ENCODE results near the gene NOD2. TPM values are rescaled to one million over a fixed set of nuclear protein-coding genes. Genes with fewer than 3 reads are reported as not detected.

The NOD2 gene
- total and polyA plus RNA-seq, 2 experiments from 2014 or later = 0.27 to 0.66 TPM

GRCh38 chr16:50722405-50722737 lies 29.0 kb downstream of the NOD2 start:
- Histone ChIP-seq H3F3A (replicated peaks; ENCODE audit: low read depth) (no peaks in the 10 kb centered on the region), H3K4me2 (no peak overlapping the region), H3K4me3 (no peak overlapping the region), H3K9me2 (ENCODE audit: insufficient read depth) (no peaks in the 10 kb centered on the region), H4K20me1 (replicated peaks; ENCODE audit: insufficient read depth) (no peaks in the 10 kb centered on the region), H3K79me2 (replicated peaks; ENCODE audit: insufficient read depth) (no peaks in the 10 kb centered on the region), H3K27me3 (ENCODE audit: insufficient read depth) (no peaks in the 10 kb centered on the region), H2AFZ (no peak overlapping the region), H3K27ac (ENCODE audit: low read depth) (no peak overlapping the region), H3K36me3 (ENCODE audit: insufficient read depth) (no peaks in the 10 kb centered on the region), H3K4me1 (ENCODE audit: insufficient read depth) (no peaks in the 10 kb centered on the region; the same call in 1 of the 2 replicates)
- Mint-ChIP-seq H3K36me3 (ENCODE audit: low read depth) (no peaks in the 10 kb centered on the region), H3K4me3 (no peak overlapping the region), H3K4me1 (peaks cover 15% of the 10 kb centered on the region), H3K27me3 (ENCODE audit: insufficient read depth, low read depth, poor library complexity) (peaks cover 8% of the 10 kb centered on the region), H3K27ac (no peak overlapping the region), H3K9me3 (peaks cover 2% of the 10 kb centered on the region; the same call in 1 of the 3 replicates)
- no peak for ATAC-seq
- DNase-seq (ENCODE audit: low spot score) = no peak
- no peak for TF ChIP-seq REST (IDR thresholded peaks at IDR 0.05; ENCODE audit: unreplicated experiment)
- no peak for TF ChIP-seq JUNB (IDR thresholded peaks at IDR 0.05; ENCODE audit: unreplicated experiment)
- TF ChIP-seq EZH2phosphoT487 (IDR thresholded peaks at IDR 0.05; ENCODE audit: unreplicated experiment) = no peak

GRCh38 chr16:50722960-50723359 lies 29.6 kb downstream of the NOD2 start:
- peaks cover 15% of the 10 kb centered on the region for H3K4me1 Mint-ChIP-seq
- no peaks in the 10 kb centered on the region for H3F3A ChIP-seq (replicated peaks; ENCODE audit: low read depth)
- H3K4me3 Mint-ChIP-seq = no peak overlapping the region

GRCh38 chr16:50724306-50724705 lies 30.9 kb downstream of the NOD2 start:
- Histone ChIP-seq H3K9me2 (ENCODE audit: insufficient read depth) (no peaks in the 10 kb centered on the region), H3K4me2 (no peak overlapping the region), H3K27ac (ENCODE audit: low read depth) (no peak overlapping the region), H4K20me1 (replicated peaks; ENCODE audit: insufficient read depth) (no peaks in the 10 kb centered on the region), H3F3A (replicated peaks; ENCODE audit: low read depth) (no peaks in the 10 kb centered on the region), H3K79me2 (replicated peaks; ENCODE audit: insufficient read depth) (no peaks in the 10 kb centered on the region), H3K36me3 (ENCODE audit: insufficient read depth) (no peaks in the 10 kb centered on the region), H3K27me3 (ENCODE audit: insufficient read depth) (no peaks in the 10 kb centered on the region), H2AFZ (no peak overlapping the region), H3K4me1 (ENCODE audit: insufficient read depth) (no peaks in the 10 kb centered on the region; the same call in 1 of the 2 replicates), H3K4me3 (no peak overlapping the region)
- no peak for DNase-seq (ENCODE audit: low spot score)
- Mint-ChIP-seq H3K27me3 (ENCODE audit: insufficient read depth, low read depth, poor library complexity) (peaks cover 7% of the 10 kb centered on the region), H3K9me3 (peaks cover 5% of the 10 kb centered on the region; the same call in 2 of the 3 replicates), H3K27ac (no peak overlapping the region), H3K4me1 (peaks cover 8% of the 10 kb centered on the region), H3K4me3 (no peak overlapping the region), H3K36me3 (ENCODE audit: low read depth) (no peaks in the 10 kb centered on the region)
- no peak for ATAC-seq
- TF ChIP-seq REST (IDR thresholded peaks at IDR 0.05; ENCODE audit: unreplicated experiment) = no peak

More at GRCh38 chr16:50722960-50723359, 29.6 kb downstream of the NOD2 start:
- TF ChIP-seq JUNB (IDR thresholded peaks at IDR 0.05; ENCODE audit: unreplicated experiment) = no peak
- Histone ChIP-seq H3K9me2 (ENCODE audit: insufficient read depth) (no peaks in the 10 kb centered on the region), H4K20me1 (replicated peaks; ENCODE audit: insufficient read depth) (no peaks in the 10 kb centered on the region), H2AFZ (no peak overlapping the region), H3K27me3 (ENCODE audit: insufficient read depth) (no peaks in the 10 kb centered on the region), H3K36me3 (ENCODE audit: insufficient read depth) (no peaks in the 10 kb centered on the region), H3K27ac (ENCODE audit: low read depth) (no peak overlapping the region), H3K4me2 (no peak overlapping the region), H3K4me3 (no peak overlapping the region), H3K79me2 (replicated peaks; ENCODE audit: insufficient read depth) (no peaks in the 10 kb centered on the region), H3K4me1 (ENCODE audit: insufficient read depth) (no peaks in the 10 kb centered on the region; the same call in 1 of the 2 replicates)
- peaks cover 7% of the 10 kb centered on the region for H3K27me3 Mint-ChIP-seq (ENCODE audit: insufficient read depth, low read depth, poor library complexity)
- no peaks in the 10 kb centered on the region for H3K36me3 Mint-ChIP-seq (ENCODE audit: low read depth)
- no peak for ATAC-seq
- no peak for DNase-seq (ENCODE audit: low spot score)
- no peak overlapping the region for H3K27ac Mint-ChIP-seq
- H3K9me3 Mint-ChIP-seq = peaks cover 2% of the 10 kb centered on the region; the same call in 1 of the 3 replicates
